Esophagus muscularis mucosa (tissue), 4 donors: ENCODE data around the gene PSMB2. TPM values are rescaled to one million over a fixed set of nuclear protein-coding genes. Genes with fewer than 3 reads are reported as not detected.

Experiments used
- DNase-seq: peaks from one replicate; pipeline ENCODE4 v3.0.0-alpha.2; 2017; ENCODE audit errors: extremely low spot score
- H3K27ac ChIP-seq, 4 donors: fragments of 200-600 bp; sonication (generic); replicated peaks in 1 of 4; 1 replicate in 3 of 4; 2 replicates in 1 of 4; pipeline ENCODE4 v1.5.1; 2016 to 2019; ENCODE audit warnings: mild to moderate bottlenecking in 1 of 4
- H3K27me3 ChIP-seq, 4 donors: fragments of 200-600 bp; sonication (generic); one replicate each; pipeline versions ENCODE4 v1.5.1 to v1.6.0; 2016 to 2019
- H3K36me3 ChIP-seq, 4 donors: fragments of 200-600 bp; sonication (generic); one replicate each; pipeline ENCODE4 v1.5.1; 2016 to 2019
- H3K4me1 ChIP-seq, 4 donors: fragments of 200-600 bp; sonication (generic); one replicate each; pipeline ENCODE4 v1.5.1; 2016 to 2019
- H3K4me3 ChIP-seq, 4 donors: fragments of 200-600 bp; sonication (generic); 1 replicate in 2 of 4; 2 replicates in 2 of 4; pipeline ENCODE4 v1.5.1; 2016 to 2019; ENCODE audit warnings: mild to moderate bottlenecking in 4 of 4, moderate library complexity in 1 of 4
- H3K9me3 ChIP-seq, 4 donors: fragments of 200-600 bp; sonication (generic); 1 replicate in 3 of 4; 2 replicates in 1 of 4; pipeline ENCODE4 v1.5.1; 2016 to 2019
- CTCF ChIP-seq, 3 experiments: fragments of 200-600 bp in 2 of 3; fragments of 450-650 bp in 1 of 3; sonication (generic) in 2 of 3; IDR thresholded peaks; one replicate each; pipeline ENCODE4 v1.5.1; 2017 to 2019; ENCODE audit warnings: antibody characterized with exemption in 3 of 3, mild to moderate bottlenecking in 2 of 3, moderate library complexity in 1 of 3
- EP300 ChIP-seq: sonication (generic); formaldehyde crosslinking; IDR thresholded peaks from one replicate; pipeline ENCODE4 v1.6.1; 2017; ENCODE audit warnings: antibody characterized with exemption
- POLR2A ChIP-seq: fragments of 450-650 bp; IDR thresholded peaks from one replicate; pipeline ENCODE4 v1.6.1; 2017; ENCODE audit warnings: antibody characterized with exemption, moderate library complexity, mild to moderate bottlenecking, low read depth
- POLR2AphosphoS5 ChIP-seq, 2 donors: sonication (generic); formaldehyde crosslinking; IDR thresholded peaks; one replicate each; pipeline ENCODE4 v1.6.1; 2017; ENCODE audit warnings: antibody characterized with exemption in 2 of 2
- WGBS: methylation state at CpG from one replicate; pipeline ENCODE4 v1.1.5; 2018; 5-methylcytosine and 5-hydroxymethylcytosine counted together
- intact Hi-C: fragments of 100-400 bp; cut with DNase I; formaldehyde crosslinking; loops from one replicate; pipeline ENCODE4 v1.15.1; 2023
- total RNA-seq, 4 donors: library from RNA; depleted of rRNA; stranded (reverse); fragments of >200 nt; gene quantifications; one replicate each; pipeline versions ENCODE4 v1.1.0 to v1.2.1, GENCODE V29; 2016

Gene PSMB2
- total RNA-seq, 4 donors from 2014 or later: 30.3 to 40.5 (median 32.4) TPM

- 17% methylated on average over 4 of the region's 4 CpGs for WGBS
- DNase-seq: no peak
- H3K27ac ChIP-seq: no peak overlapping the region
- peaks cover 0 to 32% (median 23%) of the 10 kb centered on the region in 4 donors for H3K36me3 ChIP-seq
- no peak overlapping the region for H3K4me3 ChIP-seq
- peaks cover 10 to 16% (median 12%) of the 10 kb centered on the region in 4 donors for H3K4me1 ChIP-seq
- TF ChIP-seq POLR2AphosphoS5 (IDR thresholded peaks at IDR 0.05): peak in 1 of 2 donors; percentile 16
- peak; percentile 68 to 80 (median 76) for TF ChIP-seq CTCF (IDR thresholded peaks at IDR 0.05)
- TF ChIP-seq POLR2A: no peak
- TF ChIP-seq EP300: no peak
- H3K27me3 ChIP-seq: peaks cover 0 to 47% (median 15%) of the 10 kb centered on the region in 4 donors
- intact Hi-C loops: loop anchor here (2.0 kb wide), 1 partner anchor 158 kb away; no protein-coding TSS in a partner anchor
- H3K9me3 ChIP-seq: no peaks in the 10 kb centered on the region
These were observed 72.3 kb downstream of the PSMB2 start for GRCh38 chr1:35568975-35569395.

GRCh38 chr1:35567947-35568558 is 73.3 kb downstream of the PSMB2 start:
- Histone ChIP-seq H3K36me3 (peaks cover 0 to 42% (median 32%) of the 10 kb centered on the region in 4 donors), H3K4me1 (peaks cover 2 to 7% (median 3%) of the 10 kb centered on the region in 4 donors), H3K4me3 (no peak overlapping the region), H3K27me3 (peaks cover 0 to 38% (median 7%) of the 10 kb centered on the region in 4 donors), H3K27ac (no peak overlapping the region), H3K9me3 (no peaks in the 10 kb centered on the region)
- no peak for DNase-seq
- no peak for TF ChIP-seq POLR2A
- TF ChIP-seq POLR2AphosphoS5 (IDR thresholded peaks at IDR 0.05): no peak
- no peak for TF ChIP-seq EP300
- TF ChIP-seq CTCF (IDR thresholded peaks at IDR 0.05): no peak
- intact Hi-C loops: loop anchor here (2.0 kb wide), 1 partner anchor 159 kb away; no protein-coding TSS in a partner anchor
- WGBS: 72% methylated on average over 9 of the region's 9 CpGs

- Histone ChIP-seq H3K27me3 (peaks cover 0 to 15% (median 0%) of the 10 kb centered on the region in 4 donors), H3K4me3 (no peak overlapping the region), H3K27ac (no peak overlapping the region), H3K36me3 (peaks cover 0 to 57% (median 46%) of the 10 kb centered on the region in 4 donors), H3K4me1 (peaks cover 9 to 17% (median 11%) of the 10 kb centered on the region in 4 donors), H3K9me3 (no peaks in the 10 kb centered on the region)
- 100% methylated on average over 3 of the region's 11 CpGs for WGBS
- DNase-seq: no peak
- TF ChIP-seq POLR2AphosphoS5 (IDR thresholded peaks at IDR 0.05): no peak
- no peak for TF ChIP-seq CTCF (IDR thresholded peaks at IDR 0.05)
- no peak for TF ChIP-seq POLR2A
- TF ChIP-seq EP300: no peak
- intact Hi-C loops: loop anchor here (2.0 kb wide), 2 partner anchors 115 to 209 kb away; no protein-coding TSS in a partner anchor
These were observed 75.6 kb downstream of the PSMB2 start for GRCh38 chr1:35565742-35566133.

- Histone ChIP-seq H3K9me3 (no peaks in the 10 kb centered on the region), H3K27ac (no peak overlapping the region), H3K27me3 (peaks cover 0 to 9% (median 0%) of the 10 kb centered on the region in 4 donors), H3K4me1 (peaks cover 15 to 23% (median 17%) of the 10 kb centered on the region in 4 donors), H3K4me3 (no peak overlapping the region), H3K36me3 (peaks cover 0 to 57% (median 46%) of the 10 kb centered on the region in 4 donors)
- TF ChIP-seq POLR2A (no peak), CTCF (IDR thresholded peaks at IDR 0.05) (no peak), POLR2AphosphoS5 (IDR thresholded peaks at IDR 0.05) (no peak), EP300 (no peak)
- 82% methylated on average over 7 of the region's 28 CpGs for WGBS
- no peak for DNase-seq
- intact Hi-C loops: loop anchor here (2.0 to 5.0 kb wide), 3 partner anchors 77 to 210 kb away; partner anchors contain the start of gene PSMB2
These were observed 76.2 kb downstream of the PSMB2 start for GRCh38 chr1:35564884-35565741.
